Right forelimb (tissue), 1 donor: Measurements from ENCODE around the gene PRR15L.
A peak's percentile ranks its signal among the peaks of the same experiment; 100 is the strongest.
"Not testable (repeated sequence)": the region's sequence is repeated elsewhere in the genome, so short reads cannot be mapped to it uniquely, and the experiment has no call there.

Experiments used
- DNase-seq: peaks from one replicate; pipeline ENCODE4 v3.0.0-alpha.2; 2018

PRR15L gene

GRCh38 chr17:47929218-47930000, 28.3 kb downstream of the PRR15L start:
- DNase-seq: no peak

DNA sequence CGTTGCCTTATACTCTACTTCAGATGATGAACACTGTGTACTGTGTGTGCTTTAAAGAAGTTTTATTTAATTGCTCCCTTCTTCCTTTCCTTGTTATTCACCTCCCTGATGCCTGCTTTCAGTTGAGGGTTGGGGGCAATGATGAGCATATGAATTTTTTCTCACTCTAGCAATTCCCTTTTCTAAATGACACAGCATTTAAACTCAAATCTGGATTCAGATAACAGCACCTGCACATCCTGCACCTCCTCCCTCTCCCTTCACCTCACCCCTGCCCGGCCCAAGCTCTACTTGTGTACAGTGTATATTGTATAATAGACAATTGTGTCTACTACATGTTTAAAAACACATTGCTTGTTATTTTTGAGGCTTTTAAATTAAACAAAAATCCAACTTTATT, 29.3 kb downstream of the PRR15L start:
- DNase-seq: no peak

DNA sequence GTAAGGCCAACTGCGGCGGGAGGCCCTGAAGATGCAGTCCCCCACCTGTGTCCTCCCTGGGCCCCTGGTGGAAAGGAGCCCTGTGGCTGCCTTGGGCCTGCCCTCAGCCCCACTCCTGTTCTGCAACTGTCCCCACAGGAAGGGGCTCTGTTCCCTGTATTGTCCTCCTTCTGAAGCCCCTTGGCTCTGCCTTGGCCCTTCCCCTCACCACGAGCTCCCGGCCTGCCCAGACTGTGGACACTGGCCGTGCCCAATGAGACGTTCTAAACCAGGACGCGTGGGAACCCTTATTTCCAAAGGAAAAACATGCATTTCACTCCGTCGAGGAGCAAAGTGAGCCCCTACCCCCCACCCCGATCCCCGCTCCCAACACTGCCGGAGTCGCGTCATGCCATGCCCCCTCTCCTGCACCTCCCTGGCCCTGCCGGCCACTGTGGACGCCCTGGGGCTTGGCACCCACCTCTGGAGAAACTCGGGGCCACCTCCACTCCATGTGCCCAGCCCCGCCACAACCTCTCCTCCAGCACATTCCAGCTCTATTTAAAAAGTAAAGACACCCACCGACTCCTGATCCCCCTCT, 29.8 kb downstream of the PRR15L start:
- no peak for DNase-seq

DNA sequence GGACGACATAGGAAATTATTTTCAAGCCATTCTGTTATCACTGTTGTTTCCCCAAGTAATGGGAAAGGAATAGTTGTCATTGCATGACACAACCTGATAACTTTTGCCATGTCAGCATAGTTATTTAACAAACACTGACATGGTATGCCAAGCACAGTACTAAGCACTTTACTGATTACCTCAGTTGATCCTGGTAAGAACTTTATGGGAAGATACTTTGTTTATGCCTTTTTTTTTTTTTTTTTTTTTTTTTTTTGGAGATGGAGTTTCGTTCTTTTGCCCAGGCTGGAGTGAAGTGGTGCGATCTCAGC, 32.0 kb downstream of the PRR15L start:
- no peak for DNase-seq

DNA sequence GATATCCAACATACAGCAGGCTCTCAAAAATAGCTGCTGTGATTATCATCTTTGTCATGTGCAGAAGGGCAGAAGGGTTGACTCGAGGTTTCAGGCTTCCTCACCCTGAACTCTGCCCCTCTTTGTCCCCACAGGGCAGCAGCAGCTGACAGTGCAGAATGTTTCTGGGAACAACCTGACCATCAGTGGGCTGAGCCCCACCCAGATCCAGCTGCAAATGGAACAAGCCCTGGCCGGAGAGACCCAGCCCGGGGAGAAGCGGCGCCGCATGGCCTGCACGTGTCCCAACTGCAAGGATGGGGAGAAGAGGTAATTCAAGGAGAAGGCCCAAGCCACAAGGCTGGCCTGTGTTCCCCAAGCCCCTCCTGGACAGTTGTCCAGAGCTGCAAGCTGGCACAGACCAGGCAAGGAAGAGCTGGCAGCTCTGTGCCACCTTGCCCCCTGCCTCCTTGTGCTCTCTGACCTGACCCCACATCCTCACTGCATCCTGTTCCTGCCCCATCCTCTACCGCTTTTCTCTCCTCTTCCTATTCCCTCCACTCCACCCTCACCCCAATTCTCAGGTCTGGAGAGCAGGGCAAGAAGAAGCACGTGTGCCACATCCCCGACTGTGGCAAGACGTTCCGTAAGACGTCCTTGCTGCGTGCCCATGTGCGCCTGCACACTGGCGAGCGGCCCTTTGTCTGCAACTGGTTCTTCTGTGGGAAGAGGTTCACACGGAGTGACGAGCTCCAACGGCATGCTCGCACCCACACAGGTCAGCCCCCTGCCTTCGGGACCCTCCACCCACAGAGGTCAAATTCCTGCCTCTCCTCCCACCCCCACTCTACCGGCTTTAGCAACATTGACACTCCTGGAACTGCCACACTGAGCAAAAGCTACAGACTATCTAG, 32.7 kb downstream of the PRR15L start:
- DNase-seq: no peak

- DNase-seq: not testable (repeated sequence)
These were observed 37.8 kb downstream of the PRR15L start for GRCh38 chr17:47919889-47920288.

DNA sequence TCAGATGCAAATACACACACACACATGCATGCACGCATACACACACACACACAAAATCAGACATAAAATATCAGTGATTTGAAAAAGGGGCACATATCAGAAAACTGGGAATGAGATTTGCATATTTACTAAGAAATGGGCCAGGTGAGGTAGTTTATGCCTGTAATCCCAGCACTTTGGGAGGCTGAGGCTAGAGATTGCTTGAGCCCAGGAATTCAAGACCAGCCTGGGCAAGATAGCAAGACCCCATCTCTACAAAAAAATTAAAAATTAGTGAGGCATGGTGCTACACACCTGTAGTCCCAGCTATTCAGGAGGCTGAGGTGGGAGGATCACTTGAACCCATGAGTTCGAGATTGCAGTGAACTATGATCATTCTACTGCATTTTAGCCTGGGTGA, 38.7 kb downstream of the PRR15L start:
- no peak for DNase-seq

GRCh38 chr17:47918006-47918405, 39.7 kb downstream of the PRR15L start:
- no peak for DNase-seq

- no peak for DNase-seq
These were observed 40.1 kb downstream of the PRR15L start for GRCh38 chr17:47917581-47917980.

GRCh38 chr17:47916489-47917208, 41.0 kb downstream of the PRR15L start:
- DNase-seq: no peak

- peak; percentile 66 for DNase-seq
These were observed 41.8 kb downstream of the PRR15L start for GRCh38 chr17:47915776-47916398.

- DNase-seq: no peak
These were observed 43.3 kb downstream of the PRR15L start for GRCh38 chr17:47914306-47914948.

GRCh38 chr17:47913050-47913449, 44.6 kb downstream of the PRR15L start:
- no peak for DNase-seq

GRCh38 chr17:47907932-47908562, 49.6 kb downstream of the PRR15L start:
- no peak for DNase-seq

GRCh38 chr17:47906443-47906842, 51.2 kb downstream of the PRR15L start:
- no peak for DNase-seq

DNA sequence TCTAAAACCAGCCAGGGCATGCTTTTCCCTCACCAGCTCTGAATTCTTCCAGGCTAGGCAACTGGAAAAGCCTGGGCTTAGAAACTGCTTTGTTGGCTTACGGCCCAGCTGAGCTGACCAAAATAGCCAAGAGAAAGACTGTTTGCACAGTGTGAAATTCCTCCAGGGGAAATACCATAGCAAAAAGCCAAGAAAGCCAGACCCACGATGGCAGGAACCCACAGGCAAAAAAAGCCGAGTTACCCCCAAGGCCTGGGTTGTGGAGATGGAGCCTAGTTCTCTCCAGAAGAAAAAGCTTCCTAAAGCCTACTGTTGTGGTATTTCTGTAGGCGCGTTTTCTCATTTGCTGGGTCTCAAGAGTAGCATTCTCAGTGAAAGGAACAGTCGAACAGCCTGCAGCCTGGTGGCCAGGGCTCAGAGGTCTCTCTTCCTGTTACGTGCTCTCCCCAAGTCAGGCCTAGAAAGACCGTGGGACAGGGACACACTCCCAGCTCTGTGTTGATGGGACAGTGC, 52.4 kb downstream of the PRR15L start:
- peak; percentile 79 for DNase-seq

DNA sequence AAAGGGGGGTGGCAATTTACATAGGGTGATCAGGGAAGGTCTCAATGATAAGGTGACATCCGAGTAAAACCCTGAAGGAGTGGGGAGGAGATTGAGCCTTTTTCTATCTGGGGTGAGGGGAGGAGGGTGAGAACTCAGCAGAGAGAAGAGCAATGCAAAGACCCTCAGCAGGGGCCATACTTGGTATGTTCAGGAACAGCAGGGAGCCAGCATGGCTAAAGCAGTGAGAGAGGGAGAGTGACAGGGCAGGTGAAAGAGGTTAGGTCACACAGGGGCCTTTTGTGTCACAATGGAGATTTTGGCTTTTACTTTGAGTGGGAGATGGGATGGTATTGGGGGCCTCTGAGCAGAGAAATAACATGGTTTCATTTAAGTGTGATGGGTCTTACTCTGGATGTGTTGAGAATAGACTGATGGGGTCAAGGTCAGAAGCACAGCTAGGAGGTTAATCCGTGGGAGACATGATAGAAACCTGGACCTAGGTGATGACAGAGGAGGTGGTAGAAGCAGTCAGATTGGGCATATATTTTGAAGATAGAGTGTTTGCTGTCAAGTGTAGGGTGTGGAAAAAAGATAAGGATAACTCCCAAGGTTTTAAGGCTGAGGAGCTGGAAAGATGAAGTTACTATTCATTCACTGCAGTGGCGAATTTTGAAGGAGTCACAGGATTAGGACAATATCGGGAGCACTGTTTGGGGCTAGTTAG, 55.5 kb downstream of the PRR15L start:
- DNase-seq: no peak
